Mesenchymal stem cell (in vitro differentiated cells and primary cell): ENCODE data around the gene TRPC4AP.

Experiments used
- DNase-seq: peaks from one replicate; pipeline ENCODE4 v3.0.0-alpha.2; 2013
- H2AFZ ChIP-seq: one replicate; pipeline ENCODE4 v1.6.1; 2013; ENCODE audit warnings: low read depth, mild to moderate bottlenecking, control low read depth, inconsistent platforms, low read length, moderate library complexity
- H2AK5ac ChIP-seq: 2 replicates; pipeline ENCODE4 v1.6.1; 2013; ENCODE audit warnings: low read length, moderate library complexity, mild to moderate bottlenecking, inconsistent platforms; ENCODE audit not compliant: severe bottlenecking
- H2BK120ac ChIP-seq: one replicate; pipeline ENCODE4 v1.6.1; 2013; ENCODE audit warnings: low read depth, mild to moderate bottlenecking, inconsistent platforms, low read length, moderate library complexity
- H2BK12ac ChIP-seq, 2 experiments: one replicate each; pipeline ENCODE4 v1.6.1; 2013; ENCODE audit warnings: inconsistent platforms in 2 of 2, low read length in 2 of 2, mild to moderate bottlenecking in 2 of 2, moderate library complexity in 2 of 2, control low read depth in 1 of 2
- H2BK15ac ChIP-seq: one replicate; pipeline ENCODE4 v1.6.1; 2013; ENCODE audit warnings: mild to moderate bottlenecking, low read depth, inconsistent platforms; ENCODE audit not compliant: poor library complexity, severe bottlenecking
- H2BK5ac ChIP-seq: 2 replicates; pipeline ENCODE4 v1.6.1; 2013; ENCODE audit warnings: low read depth, mild to moderate bottlenecking, low read length, control low read depth, inconsistent platforms; ENCODE audit not compliant: poor library complexity, severe bottlenecking
- H3K14ac ChIP-seq, 2 experiments: one replicate each; pipeline ENCODE4 v1.6.1; 2013; ENCODE audit warnings: inconsistent platforms in 2 of 2, low read length in 2 of 2, control low read depth in 1 of 2, mild to moderate bottlenecking in 1 of 2, moderate library complexity in 1 of 2
- H3K18ac ChIP-seq, 2 experiments: one replicate each; pipeline ENCODE4 v1.6.1; 2013; ENCODE audit warnings: inconsistent platforms in 2 of 2, low read length in 2 of 2, control low read depth in 1 of 2, low read depth in 1 of 2, mild to moderate bottlenecking in 1 of 2
- H3K23ac ChIP-seq, 2 experiments: one replicate each; pipeline ENCODE4 v1.6.1; 2013; ENCODE audit warnings: inconsistent platforms in 2 of 2, low read length in 2 of 2, mild to moderate bottlenecking in 2 of 2, moderate library complexity in 2 of 2, control low read depth in 1 of 2
- H3K27ac ChIP-seq: 2 replicates; pipeline ENCODE4 v1.5.1; 2013; ENCODE audit warnings: mild to moderate bottlenecking, moderate library complexity, low read length, control low read depth, inconsistent platforms; ENCODE audit not compliant: poor library complexity, severe bottlenecking
- H3K27me3 ChIP-seq, 2 experiments: 2 replicates each; pipeline versions ENCODE4 v1.6.1 to v1.7.0; 2013; ENCODE audit warnings: low read length in 2 of 2, mild to moderate bottlenecking in 2 of 2, moderate library complexity in 2 of 2, control low read depth in 1 of 2, inconsistent platforms in 1 of 2; ENCODE audit not compliant: control insufficient read depth in 1 of 2, insufficient read depth in 1 of 2
- H3K36me3 ChIP-seq, 2 experiments: 2 replicates each; pipeline versions ENCODE4 v1.6.1 to v1.7.0; 2013; ENCODE audit warnings: low read length in 2 of 2, control low read depth in 1 of 2, inconsistent platforms in 1 of 2, low read depth in 1 of 2, mild to moderate bottlenecking in 1 of 2; ENCODE audit not compliant: insufficient read depth in 2 of 2, control insufficient read depth in 1 of 2
- H3K4ac ChIP-seq, 2 experiments: one replicate each; pipeline ENCODE4 v1.6.1; 2013; ENCODE audit warnings: inconsistent platforms in 2 of 2, low read length in 2 of 2, mild to moderate bottlenecking in 2 of 2, moderate library complexity in 2 of 2, control low read depth in 1 of 2, low read depth in 1 of 2
- H3K4me1 ChIP-seq: 2 replicates; pipeline ENCODE4 v1.6.1; 2013; ENCODE audit warnings: low read depth, low read length, control low read depth; ENCODE audit not compliant: control insufficient read depth, insufficient read depth
- H3K4me2 ChIP-seq: 2 replicates; pipeline ENCODE4 v1.6.1; 2013; ENCODE audit warnings: low read length, mild to moderate bottlenecking, inconsistent platforms; ENCODE audit not compliant: poor library complexity, severe bottlenecking
- H3K4me3 ChIP-seq, 2 experiments: 2 replicates each; pipeline versions ENCODE4 v1.5.1 to v1.7.0; 2013; ENCODE audit warnings: low read length in 2 of 2, mild to moderate bottlenecking in 2 of 2, control low read depth in 1 of 2, low read depth in 1 of 2; ENCODE audit not compliant: insufficient read depth in 1 of 2
- H3K79me1 ChIP-seq: replicated peaks from 2 replicates; pipeline ENCODE4 v1.6.1; 2013; ENCODE audit warnings: mild to moderate bottlenecking, control low read depth, low read length, inconsistent platforms; ENCODE audit not compliant: poor library complexity, severe bottlenecking
- H3K9ac ChIP-seq: 2 replicates; pipeline ENCODE4 v1.7.0; 2013; ENCODE audit warnings: mild to moderate bottlenecking, low read length, moderate library complexity
- H3K9me3 ChIP-seq: 2 replicates; pipeline ENCODE4 v1.7.0; 2013; ENCODE audit warnings: mild to moderate bottlenecking, low read length; ENCODE audit not compliant: control insufficient read depth
- H4K8ac ChIP-seq: one replicate; pipeline ENCODE4 v1.6.1; 2013; ENCODE audit warnings: inconsistent platforms, mild to moderate bottlenecking, low read length, moderate library complexity
- H4K91ac ChIP-seq: one replicate; pipeline ENCODE4 v1.6.1; 2013; ENCODE audit warnings: mild to moderate bottlenecking, low read length, inconsistent platforms
- WGBS: methylation state at CpG from one replicate; pipeline ENCODE4 v1.1.7; 2013; ENCODE audit warnings: mixed read lengths; 5-methylcytosine and 5-hydroxymethylcytosine counted together

TRPC4AP gene

DNA sequence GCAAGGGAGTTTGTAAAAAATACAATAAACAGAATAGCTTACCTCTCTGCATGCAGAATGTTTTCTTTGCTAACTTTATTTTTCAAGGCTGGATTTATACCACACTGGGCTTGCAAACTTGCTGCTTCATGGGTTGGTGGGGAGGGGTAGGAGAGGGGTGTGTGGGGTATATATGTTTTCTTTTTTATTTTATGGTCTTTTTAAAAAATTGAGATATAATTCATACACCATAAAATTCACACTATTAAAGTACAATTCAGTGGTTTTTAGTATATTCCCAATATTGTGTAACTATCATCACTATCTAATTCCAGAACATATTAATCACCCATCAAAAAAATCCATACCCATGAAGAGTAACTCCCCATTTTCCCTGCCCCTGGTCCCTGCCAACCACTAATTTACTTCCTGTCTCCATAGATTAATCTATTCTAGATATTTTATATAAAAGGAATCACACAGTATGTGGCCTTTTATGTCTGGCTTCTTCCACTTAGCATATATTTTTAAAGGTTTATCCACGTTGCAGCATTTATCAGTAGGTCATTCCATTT, 14.3 kb upstream of the TRPC4AP start:
- H3K4me3 ChIP-seq, result no peak overlapping the region
- no peak overlapping the region for H4K8ac ChIP-seq
- H4K91ac ChIP-seq, result no peak overlapping the region
- no peak overlapping the region for H2AFZ ChIP-seq
- H2BK15ac ChIP-seq, result no peak overlapping the region
- no peak overlapping the region for H2AK5ac ChIP-seq
- no peak overlapping the region for H2BK12ac ChIP-seq
- H3K27ac ChIP-seq, result no peak overlapping the region
- H2BK120ac ChIP-seq, result no peak overlapping the region
- H3K4me2 ChIP-seq, result no peak overlapping the region
- no peaks in the 10 kb centered on the region for H3K27me3 ChIP-seq
- H2BK5ac ChIP-seq, result no peak overlapping the region
- H3K4me1 ChIP-seq, result no peaks in the 10 kb centered on the region
- H3K9ac ChIP-seq, result no peak overlapping the region
- H3K79me1 ChIP-seq, result no peaks in the 10 kb centered on the region
- H3K9me3 ChIP-seq, result no peaks in the 10 kb centered on the region
- no peak for DNase-seq
- peaks cover 0 to 3% of the 10 kb centered on the region in 2 experiments for H3K36me3 ChIP-seq
- 100% methylated on average over 1 of the region's 1 CpG for WGBS
- no peak overlapping the region for H3K4ac ChIP-seq
- no peak overlapping the region for H3K14ac ChIP-seq
- H3K18ac ChIP-seq, result no peak overlapping the region
- no peak overlapping the region for H3K23ac ChIP-seq

DNA sequence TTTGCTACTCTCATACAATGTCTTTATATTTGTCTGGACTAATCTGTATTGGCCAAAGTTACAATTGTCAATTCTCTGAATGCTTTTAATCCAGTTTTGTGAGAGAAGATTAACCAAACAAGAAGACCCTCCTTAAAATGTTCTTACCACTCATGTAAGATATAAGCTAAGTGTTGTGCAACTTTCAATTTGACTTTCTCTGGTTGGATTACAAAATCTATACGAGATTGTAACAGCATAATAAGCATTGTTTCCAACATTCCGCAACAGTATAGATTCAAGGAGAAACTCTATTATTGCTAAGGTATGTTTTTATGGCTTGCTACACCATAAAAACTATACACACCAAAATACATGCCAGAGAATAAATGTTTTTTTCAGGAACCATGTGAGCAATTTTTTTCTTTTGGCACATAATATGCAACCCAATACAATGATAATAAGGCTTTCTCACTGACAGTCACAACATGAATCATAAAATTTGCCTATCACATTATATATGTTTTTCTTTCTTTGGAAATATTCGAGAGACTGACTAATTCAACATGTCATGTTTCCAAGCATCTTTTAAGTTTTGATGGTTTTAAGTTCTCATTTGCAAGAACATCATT, 12.2 kb upstream of the TRPC4AP start:
- Histone ChIP-seq H3K4me2 (no peak overlapping the region), H3K4ac (no peak overlapping the region), H3K27ac (no peak overlapping the region), H2AFZ (no peak overlapping the region), H3K9ac (no peak overlapping the region), H3K4me1 (no peaks in the 10 kb centered on the region), H3K4me3 (no peak overlapping the region), H2BK5ac (no peak overlapping the region), H3K9me3 (no peaks in the 10 kb centered on the region), H2BK120ac (no peak overlapping the region), H3K14ac (no peak overlapping the region), H3K18ac (no peak overlapping the region), H3K27me3 (no peaks in the 10 kb centered on the region), H4K91ac (no peak overlapping the region), H2BK15ac (no peak overlapping the region), H3K36me3 (peaks cover 0 to 3% of the 10 kb centered on the region in 2 experiments), H2BK12ac (no peak overlapping the region), H4K8ac (no peak overlapping the region), H2AK5ac (no peak overlapping the region), H3K23ac (no peak overlapping the region), H3K79me1 (no peaks in the 10 kb centered on the region)
- DNase-seq, result no peak
- WGBS, result no CpG with 5 or more reads among the region's 3 CpGs

GRCh38 chr20:35101620-35102019, 9.0 kb upstream of the TRPC4AP start:
- H3K4me3 ChIP-seq, result no peak overlapping the region
- peak overlapping the region in 1 of 2 experiments; percentile 19 for H3K14ac ChIP-seq
- H3K79me1 ChIP-seq, result no peaks in the 10 kb centered on the region
- H3K27me3 ChIP-seq, result no peaks in the 10 kb centered on the region
- no peak overlapping the region for H2BK12ac ChIP-seq
- no peak overlapping the region for H3K27ac ChIP-seq
- H2BK120ac ChIP-seq, result no peak overlapping the region
- no peak overlapping the region for H3K9ac ChIP-seq
- no peak overlapping the region for H2AFZ ChIP-seq
- H4K8ac ChIP-seq, result peak overlapping the region; percentile 24
- no peak overlapping the region for H3K4ac ChIP-seq
- H2BK5ac ChIP-seq, result no peak overlapping the region
- no peak overlapping the region for H3K18ac ChIP-seq
- no peak overlapping the region for H2BK15ac ChIP-seq
- no peak overlapping the region for H3K23ac ChIP-seq
- H2AK5ac ChIP-seq, result no peak overlapping the region
- peak overlapping the region; percentile 73 for H4K91ac ChIP-seq
- no peak for DNase-seq
- H3K4me2 ChIP-seq, result no peak overlapping the region
- 96% methylated on average over 7 of the region's 8 CpGs for WGBS
- H3K9me3 ChIP-seq, result no peaks in the 10 kb centered on the region
- no peaks in the 10 kb centered on the region for H3K4me1 ChIP-seq
- no peaks in the 10 kb centered on the region for H3K36me3 ChIP-seq

DNA sequence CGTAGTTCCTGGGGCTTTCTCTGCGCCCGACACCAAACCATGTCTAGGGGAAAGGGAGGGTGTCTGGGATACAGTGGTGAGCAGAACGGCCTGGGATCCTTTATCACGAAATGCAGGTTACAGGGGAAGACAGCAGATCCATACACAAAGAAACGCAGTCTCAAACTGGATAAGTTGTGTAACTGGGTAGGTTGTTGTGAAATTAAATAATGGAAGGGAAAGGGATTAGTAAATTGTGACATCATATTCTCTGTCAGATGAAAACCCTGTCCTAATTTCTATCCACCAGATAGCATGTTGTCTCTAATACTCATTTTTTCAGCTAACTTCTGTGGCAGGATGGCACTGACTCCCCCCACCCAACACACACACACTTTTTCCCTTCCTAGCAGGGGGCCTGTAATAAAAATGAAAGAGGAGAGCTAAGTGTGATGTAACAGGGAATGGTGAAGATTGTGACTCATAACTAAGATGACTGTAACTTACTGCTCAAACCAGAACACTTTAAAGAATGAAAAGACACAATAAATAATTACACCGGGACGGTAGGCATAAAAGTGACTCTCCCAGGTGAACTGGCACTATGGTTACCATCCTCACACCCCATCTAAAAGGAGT, 769 bp upstream of the TRPC4AP start:
- H4K91ac ChIP-seq, result peak overlapping the region; percentile 12
- peak overlapping the region in 1 of 2 experiments; percentile 87 for H2BK12ac ChIP-seq
- H2AK5ac ChIP-seq, result peak overlapping the region; percentile 1
- peak; percentile 85 for DNase-seq
- H3K23ac ChIP-seq, result no peak overlapping the region
- H2AFZ ChIP-seq, result peak overlapping the region; percentile 83
- peak overlapping the region; percentile 100 for H3K9ac ChIP-seq
- 68% methylated on average over 8 of the region's 8 CpGs for WGBS
- H2BK15ac ChIP-seq, result peak overlapping the region; percentile 100
- peak overlapping the region; percentile 39 to 77 for H3K4ac ChIP-seq
- H3K18ac ChIP-seq, result peak overlapping the region; percentile 17 to 88
- H4K8ac ChIP-seq, result peak overlapping the region; percentile 72
- H3K14ac ChIP-seq, result peak overlapping the region in 1 of 2 experiments; percentile 79
- peaks cover 7% of the 10 kb centered on the region for H3K4me1 ChIP-seq
- peak overlapping the region; percentile 66 for H3K27ac ChIP-seq
- H3K4me3 ChIP-seq, result peak overlapping the region in 1 of 2 experiments; percentile 95
- peak overlapping the region; percentile 68 for H2BK5ac ChIP-seq
- peak overlapping the region; percentile 1 for H2BK120ac ChIP-seq
- peaks cover 6 to 11% of the 10 kb centered on the region in 2 experiments for H3K36me3 ChIP-seq
- no peaks in the 10 kb centered on the region for H3K9me3 ChIP-seq
- H3K27me3 ChIP-seq, result no peaks in the 10 kb centered on the region
- H3K4me2 ChIP-seq, result peak overlapping the region; percentile 73
- H3K79me1 ChIP-seq, result no peaks in the 10 kb centered on the region
